ENCODE measurements around the gene TTN.

GRCh38 chr2:178615969-178616368, 191.3 kb downstream of the TTN start:
- TF ChIP-seq POLR2AphosphoS5 (IDR thresholded peaks at IDR 0.05; ENCODE audit: low read depth, low read length) = no peak
- no peak for TF ChIP-seq TAF1 (IDR thresholded peaks at IDR 0.05; ENCODE audit: borderline replicate concordance, low read depth, low read length)
